Measurements from ENCODE around the gene CMTM2. TPM values are rescaled to one million over a fixed set of nuclear protein-coding genes. Genes with fewer than 3 reads are reported as not detected.

CMTM2 gene
- total RNA-seq, 1 donor from 2014 or later: not detected

DNA sequence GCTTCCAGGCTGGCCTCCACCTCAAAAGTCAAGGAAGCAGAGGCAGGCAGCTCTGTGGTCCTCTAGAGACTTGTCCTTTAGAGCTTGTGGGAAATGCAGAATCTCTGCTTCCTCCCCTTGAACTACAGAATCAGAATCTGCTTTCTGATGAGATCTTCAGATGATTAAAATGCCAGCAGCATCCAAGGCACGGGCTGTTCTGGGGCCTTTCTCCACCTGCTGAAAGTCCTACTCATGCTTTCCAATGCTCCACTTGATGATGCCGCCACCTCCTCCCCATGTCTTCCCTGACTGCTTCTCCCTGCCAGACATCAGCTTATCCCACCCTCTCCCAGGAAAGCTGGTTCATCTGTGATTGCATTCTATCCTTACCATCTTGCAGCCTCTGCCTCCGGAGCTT, 58.5 kb downstream of the CMTM2 start:
- no peak for DNase-seq (ENCODE audit: extremely low spot score, unreplicated experiment)
- H3K4me3 Mint-ChIP-seq (ENCODE audit: unreplicated experiment): no peak overlapping the region
- no peaks in the 10 kb centered on the region for H3K9me3 Mint-ChIP-seq (ENCODE audit: unreplicated experiment)
- peaks cover 12% of the 10 kb centered on the region for H3K36me3 Mint-ChIP-seq (ENCODE audit: unreplicated experiment)
- H3K27ac Mint-ChIP-seq (ENCODE audit: unreplicated experiment): no peak overlapping the region
- H3K27me3 Mint-ChIP-seq (ENCODE audit: unreplicated experiment): no peaks in the 10 kb centered on the region
- TF ChIP-seq, protein P1, sequence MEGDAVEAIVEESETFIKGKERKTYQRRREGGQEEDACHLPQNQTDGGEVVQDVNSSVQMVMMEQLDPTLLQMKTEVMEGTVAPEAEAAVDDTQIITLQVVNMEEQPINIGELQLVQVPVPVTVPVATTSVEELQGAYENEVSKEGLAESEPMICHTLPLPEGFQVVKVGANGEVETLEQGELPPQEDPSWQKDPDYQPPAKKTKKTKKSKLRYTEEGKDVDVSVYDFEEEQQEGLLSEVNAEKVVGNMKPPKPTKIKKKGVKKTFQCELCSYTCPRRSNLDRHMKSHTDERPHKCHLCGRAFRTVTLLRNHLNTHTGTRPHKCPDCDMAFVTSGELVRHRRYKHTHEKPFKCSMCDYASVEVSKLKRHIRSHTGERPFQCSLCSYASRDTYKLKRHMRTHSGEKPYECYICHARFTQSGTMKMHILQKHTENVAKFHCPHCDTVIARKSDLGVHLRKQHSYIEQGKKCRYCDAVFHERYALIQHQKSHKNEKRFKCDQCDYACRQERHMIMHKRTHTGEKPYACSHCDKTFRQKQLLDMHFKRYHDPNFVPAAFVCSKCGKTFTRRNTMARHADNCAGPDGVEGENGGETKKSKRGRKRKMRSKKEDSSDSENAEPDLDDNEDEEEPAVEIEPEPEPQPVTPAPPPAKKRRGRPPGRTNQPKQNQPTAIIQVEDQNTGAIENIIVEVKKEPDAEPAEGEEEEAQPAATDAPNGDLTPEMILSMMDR (IDR thresholded peaks at IDR 0.05): no peak
- H3K4me1 Mint-ChIP-seq (ENCODE audit: unreplicated experiment): peaks cover 7% of the 10 kb centered on the region

Other genes with a start within 250 kb of the CMTM2 start
- gene CDH5, start 212.8 kb upstream of the CMTM2 start, total RNA-seq: 0.31 TPM in 1 of 2 replicates, not detected in the other
- 0.39 and 0.97 TPM in 2 replicates for gene BEAN1, start 152.2 kb upstream of the CMTM2 start, total RNA-seq
- gene TK2, start 29.3 kb upstream of the CMTM2 start, total RNA-seq: 33.2 and 37.4 TPM in 2 replicates
- 41.5 and 42.5 TPM in 2 replicates for gene CKLF, start 26.9 kb upstream of the CMTM2 start, total RNA-seq
- 7.8 and 8.0 TPM in 2 replicates for gene CMTM1, start 13.0 kb upstream of the CMTM2 start, total RNA-seq
- gene CMTM3, start 25.2 kb downstream of the CMTM2 start, total RNA-seq: 96.3 and 104 TPM in 2 replicates
- gene CMTM4, start 117.3 kb downstream of the CMTM2 start, total RNA-seq: 22.8 and 24.4 TPM in 2 replicates
- 139 and 151 TPM in 2 replicates for gene DYNC1LI2, start 172.1 kb downstream of the CMTM2 start, total RNA-seq
- gene TERB1, start 222.1 kb downstream of the CMTM2 start, total RNA-seq: 0.18 and 0.43 TPM in 2 replicates